Measurements from ENCODE around the gene RCL1.

DNA sequence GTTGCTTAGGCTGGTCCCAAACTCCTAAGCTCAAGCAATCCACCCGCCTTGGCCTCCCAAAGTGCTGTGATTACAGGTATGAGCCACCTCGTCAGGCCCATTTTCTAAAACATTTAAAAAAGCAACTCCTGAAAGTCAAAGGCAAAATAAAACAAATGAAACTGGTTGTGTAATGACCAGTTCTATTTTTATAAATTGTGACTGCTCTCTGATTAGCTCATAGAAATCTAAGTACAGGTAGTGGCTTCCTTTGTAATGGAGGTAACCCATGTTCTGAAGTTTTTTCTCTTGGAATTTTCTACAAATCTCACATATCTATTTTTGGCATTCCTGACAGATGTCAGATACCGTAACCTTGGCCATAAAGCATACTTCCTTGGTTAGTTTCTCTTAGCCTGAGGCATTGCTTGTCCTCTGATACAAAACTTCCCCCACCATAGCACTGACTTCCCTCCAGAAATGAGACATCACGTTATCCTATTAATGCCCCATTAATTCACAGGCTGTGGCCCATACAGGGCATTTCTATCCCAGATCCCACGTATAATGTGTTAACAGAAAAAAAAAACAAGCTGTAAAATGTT is 37.6 kb upstream of the RCL1 start:
- TF ChIP-seq, protein P1, sequence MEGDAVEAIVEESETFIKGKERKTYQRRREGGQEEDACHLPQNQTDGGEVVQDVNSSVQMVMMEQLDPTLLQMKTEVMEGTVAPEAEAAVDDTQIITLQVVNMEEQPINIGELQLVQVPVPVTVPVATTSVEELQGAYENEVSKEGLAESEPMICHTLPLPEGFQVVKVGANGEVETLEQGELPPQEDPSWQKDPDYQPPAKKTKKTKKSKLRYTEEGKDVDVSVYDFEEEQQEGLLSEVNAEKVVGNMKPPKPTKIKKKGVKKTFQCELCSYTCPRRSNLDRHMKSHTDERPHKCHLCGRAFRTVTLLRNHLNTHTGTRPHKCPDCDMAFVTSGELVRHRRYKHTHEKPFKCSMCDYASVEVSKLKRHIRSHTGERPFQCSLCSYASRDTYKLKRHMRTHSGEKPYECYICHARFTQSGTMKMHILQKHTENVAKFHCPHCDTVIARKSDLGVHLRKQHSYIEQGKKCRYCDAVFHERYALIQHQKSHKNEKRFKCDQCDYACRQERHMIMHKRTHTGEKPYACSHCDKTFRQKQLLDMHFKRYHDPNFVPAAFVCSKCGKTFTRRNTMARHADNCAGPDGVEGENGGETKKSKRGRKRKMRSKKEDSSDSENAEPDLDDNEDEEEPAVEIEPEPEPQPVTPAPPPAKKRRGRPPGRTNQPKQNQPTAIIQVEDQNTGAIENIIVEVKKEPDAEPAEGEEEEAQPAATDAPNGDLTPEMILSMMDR (IDR thresholded peaks at IDR 0.05; ENCODE audit: extremely low read depth in 1 of 2, insufficient read depth in 1 of 2, low read depth in 1 of 2, low read length in 2 of 2) = no peak
- TF ChIP-seq POLR2AphosphoS5 (IDR thresholded peaks at IDR 0.05; ENCODE audit: insufficient read depth, low read depth, low read length) (no peak), MAX (IDR thresholded peaks at IDR 0.05; ENCODE audit: insufficient read depth, insufficient read length) (no peak), POLR2A (IDR thresholded peaks at IDR 0.05; ENCODE audit: low read depth, low read length) (no peak), MYC (IDR thresholded peaks at IDR 0.05; ENCODE audit: low read depth, low read length) (no peak)

All from endothelial cell of umbilical vein (primary cell).